Hematopoietic multipotent progenitor cell (in vitro differentiated cells): ENCODE measurements around the gene RACK1. TPM values are rescaled to one million over a fixed set of nuclear protein-coding genes. Genes with fewer than 3 reads are reported as not detected.
A peak's percentile ranks its signal among the peaks of the same experiment; 100 is the strongest.
"Not testable (repeated sequence)": the region's sequence is repeated elsewhere in the genome, so short reads cannot be mapped to it uniquely, and the experiment has no call there.

Experiments
- DNase-seq, 3 donors: peaks; one replicate each; pipeline ENCODE4 v3.0.0-alpha.2; 2011 to 2015; ENCODE audit warnings: low read depth in 2 of 3, low spot score in 2 of 3
- total RNA-seq: library from RNA; depleted of rRNA; stranded (reverse); fragments of >200 nt; gene quantifications from one replicate; pipeline ENCODE4 v1.2.3, GENCODE V29; 2012

RACK1 gene
- total RNA-seq: 17,192 TPM

DNA sequence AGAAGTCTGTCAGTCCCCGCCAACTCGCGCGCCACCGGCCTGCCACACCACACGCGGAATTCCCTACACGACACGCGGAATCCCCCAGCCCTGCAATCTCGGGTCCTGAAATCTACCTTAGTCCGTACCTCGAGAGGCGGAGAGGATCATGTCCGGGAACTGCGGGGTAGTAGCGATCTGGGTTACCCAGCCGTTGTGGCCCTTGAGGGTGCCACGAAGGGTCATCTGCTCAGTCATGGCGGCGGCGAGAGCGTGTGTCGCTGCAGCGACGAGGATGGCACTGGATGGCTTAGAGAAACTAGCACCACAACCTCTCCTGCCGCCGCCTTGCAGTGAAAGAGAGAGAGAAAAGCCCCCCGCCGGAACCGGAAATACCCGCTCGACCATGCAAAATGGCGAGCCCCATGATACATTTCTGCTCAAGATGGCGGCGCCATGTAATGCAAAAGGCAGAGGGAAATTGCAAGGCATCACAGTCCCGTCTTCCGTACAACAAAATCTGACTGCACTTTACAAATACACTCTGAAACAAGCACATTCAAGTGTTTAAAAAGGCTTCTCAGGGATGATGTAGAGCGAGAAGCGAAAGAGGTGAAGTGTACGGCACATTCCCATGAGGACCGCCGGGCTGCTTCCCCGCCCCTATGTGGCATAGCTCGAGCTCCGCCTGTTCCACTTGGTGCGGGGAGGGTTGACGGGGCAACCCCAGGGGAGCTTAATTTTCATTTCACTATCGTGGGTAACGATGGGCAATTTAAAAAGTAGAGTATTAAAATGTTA is at the start of gene RACK1:
RACK1 (minus strand) TSS at position 343 of the 780 bp plus-strand sequence; CDS start at position 237, 106 bp downstream.
- peak; percentile 80 to 95 (median 93) for DNase-seq

DNA sequence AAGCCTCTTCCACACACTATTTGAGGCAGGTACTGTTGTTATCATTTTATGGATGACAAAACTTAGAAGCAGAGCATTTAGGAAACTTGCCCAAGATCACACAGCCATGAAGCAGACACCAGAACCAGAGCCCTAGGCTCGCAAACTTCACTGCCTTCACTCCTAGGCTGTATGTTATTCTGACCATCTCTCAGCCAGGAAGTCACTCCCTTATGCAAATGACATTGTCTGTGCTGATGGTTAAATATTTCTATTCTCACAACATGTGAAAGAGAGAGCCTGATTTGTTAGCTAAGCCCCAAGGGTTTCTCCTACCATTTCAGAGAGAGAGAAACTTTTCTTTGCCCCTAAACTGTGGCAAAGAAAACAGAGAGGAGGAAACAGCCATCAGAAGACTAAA is 43.6 kb upstream of the RACK1 start:
- not testable (repeated sequence) for DNase-seq

DNA sequence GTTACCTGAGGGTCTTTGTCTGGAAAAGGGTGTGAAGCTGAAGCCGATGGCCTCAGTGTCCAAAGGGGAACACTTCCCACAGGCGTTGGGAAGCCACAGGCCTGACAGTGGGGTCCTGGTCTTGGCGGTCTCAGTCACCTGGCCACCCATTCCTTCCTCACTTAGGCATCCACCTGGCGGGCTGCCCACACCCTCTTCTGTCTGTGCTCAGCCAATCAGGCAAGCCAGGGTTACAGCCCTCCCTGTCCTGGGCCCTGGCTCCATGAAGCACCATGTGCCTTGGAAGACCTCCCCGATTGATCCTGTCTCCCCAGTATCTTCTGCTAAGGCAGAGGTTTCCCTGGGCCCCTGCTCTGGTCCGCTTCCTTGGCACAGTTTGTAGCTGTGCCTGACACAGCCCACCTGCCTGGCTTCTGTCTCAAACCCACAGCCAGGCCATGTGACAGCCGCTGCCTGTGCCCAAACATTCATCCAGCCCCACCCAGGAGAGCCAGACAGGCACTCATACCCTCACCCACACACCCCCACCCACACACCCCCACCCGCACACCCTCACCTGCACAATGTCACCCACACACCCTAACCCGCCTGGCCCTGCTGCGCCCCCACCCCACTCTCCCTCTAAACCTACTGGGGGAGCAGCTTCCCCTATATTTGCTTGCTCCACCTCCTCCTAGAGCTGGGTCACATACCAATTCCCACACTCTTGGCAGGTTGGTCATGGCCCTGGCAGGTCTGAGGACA is 42.4 kb upstream of the RACK1 start:
- not testable (repeated sequence) for DNase-seq

GRCh38 chr5:181283841-181284755 is 40.4 kb upstream of the RACK1 start:
- not testable (repeated sequence) for DNase-seq

DNA sequence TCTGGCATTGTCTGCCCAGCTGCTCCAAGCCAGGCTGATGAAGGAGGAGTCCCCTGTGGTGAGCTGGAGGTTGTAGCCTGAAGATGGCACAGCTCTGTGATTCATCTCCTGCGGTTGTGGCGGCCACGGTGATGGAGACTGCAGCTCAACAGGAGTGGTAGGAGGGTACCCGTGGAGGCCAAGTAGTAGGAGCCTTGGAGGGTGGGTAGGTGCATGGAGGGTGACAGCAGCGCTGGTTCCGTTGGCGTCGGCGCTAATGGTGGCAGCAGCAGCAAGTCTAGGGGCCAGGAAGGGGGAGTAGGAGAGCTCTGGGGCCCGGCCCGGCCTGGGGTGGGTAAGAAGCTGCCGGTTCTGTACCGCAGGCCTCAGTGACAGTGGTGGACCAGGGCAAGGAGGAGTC is 39.6 kb upstream of the RACK1 start:
- no peak for DNase-seq

DNA sequence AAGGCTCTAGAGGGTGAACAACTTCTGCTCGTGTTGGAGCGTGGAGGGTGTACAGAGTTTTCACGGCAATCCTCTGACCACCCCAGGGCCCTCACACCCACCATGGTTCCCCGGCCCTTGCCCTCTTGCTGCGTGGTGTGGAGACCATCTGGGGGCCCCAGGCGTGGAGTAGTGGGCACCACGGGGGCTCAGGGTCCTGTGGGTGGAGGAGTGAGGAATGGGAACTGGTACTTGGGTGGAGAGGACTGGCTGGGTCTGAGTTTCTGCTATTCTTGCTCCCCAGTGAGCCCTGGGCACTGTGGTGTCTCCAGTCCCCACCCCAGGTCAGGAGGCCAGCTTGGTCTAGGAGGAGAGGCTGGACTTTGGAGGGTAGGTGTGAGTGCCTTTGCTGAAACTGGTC is 39.2 kb upstream of the RACK1 start:
- no peak for DNase-seq

GRCh38 chr5:181282415-181282814 is 38.7 kb upstream of the RACK1 start:
- not testable (repeated sequence) for DNase-seq

GRCh38 chr5:181281984-181282316 is 38.2 kb upstream of the RACK1 start:
- no peak for DNase-seq

DNA sequence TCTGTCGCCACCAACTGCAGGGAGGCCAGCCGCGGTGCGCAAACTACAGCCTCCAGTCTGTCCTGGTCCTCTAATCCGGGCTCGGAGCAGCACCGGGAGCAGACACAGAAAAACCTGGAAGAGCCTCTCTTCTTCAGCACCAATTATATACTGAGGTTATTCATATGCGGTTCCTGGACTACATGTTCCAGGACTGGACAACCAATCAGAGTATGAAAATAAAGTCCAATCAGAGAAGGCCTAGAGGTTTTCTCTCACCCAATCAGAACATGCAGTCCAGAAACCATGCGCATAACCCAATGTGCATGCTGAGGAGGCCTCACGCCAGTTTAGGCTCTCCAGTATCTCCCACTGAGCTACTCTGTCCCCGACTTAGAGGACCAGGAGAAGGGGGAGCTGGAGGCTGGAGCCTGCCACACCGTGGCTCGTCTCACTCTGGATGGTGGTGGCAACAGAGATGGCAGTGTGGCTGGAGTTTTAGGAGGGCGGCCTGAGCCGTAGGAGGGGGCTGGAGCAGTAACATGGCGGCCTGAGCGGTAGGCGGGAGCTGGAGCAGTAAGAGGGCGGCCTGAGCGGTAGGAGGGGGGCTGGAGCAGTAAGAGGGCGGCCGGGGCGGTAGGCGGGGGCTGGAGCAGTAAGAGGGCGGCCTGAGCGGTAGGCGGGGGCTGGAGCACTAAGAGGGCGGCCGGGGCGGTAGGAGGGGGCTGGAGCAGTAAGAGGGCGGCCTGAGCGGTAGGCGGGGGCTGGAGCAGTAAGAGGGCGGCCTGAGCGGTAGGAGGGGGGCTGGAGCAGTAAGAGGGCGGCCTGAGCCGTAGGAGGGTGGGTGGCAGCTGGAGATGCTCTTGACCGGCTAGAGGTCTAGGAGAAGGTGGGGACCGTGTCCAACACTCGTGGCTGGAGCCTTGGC is 37.6 kb upstream of the RACK1 start:
- DNase-seq: no peak

GRCh38 chr5:181280251-181280762 is 36.6 kb upstream of the RACK1 start:
- no peak for DNase-seq

DNA sequence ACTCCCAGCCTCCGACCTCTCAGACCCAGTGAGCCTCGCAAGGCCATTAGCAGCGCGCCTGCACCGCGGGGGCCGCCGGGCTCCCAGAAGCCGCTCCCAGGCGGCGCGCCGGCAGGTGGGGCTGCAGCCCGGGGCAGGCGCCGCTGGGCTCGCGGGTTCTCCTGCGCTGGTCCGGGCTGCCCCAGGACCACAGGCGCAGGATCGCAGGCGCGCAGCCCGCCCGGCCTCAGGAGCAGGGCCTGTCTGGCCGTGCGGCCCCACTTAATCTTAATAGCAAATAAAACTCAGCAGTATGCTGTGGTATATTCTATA is 29.7 kb upstream of the RACK1 start:
- DNase-seq: peak in 2 of 3 donors; percentile 33 to 42

- no peak for DNase-seq
Measured at GRCh38 chr5:181271081-181271480, 27.4 kb upstream of the RACK1 start.

DNA sequence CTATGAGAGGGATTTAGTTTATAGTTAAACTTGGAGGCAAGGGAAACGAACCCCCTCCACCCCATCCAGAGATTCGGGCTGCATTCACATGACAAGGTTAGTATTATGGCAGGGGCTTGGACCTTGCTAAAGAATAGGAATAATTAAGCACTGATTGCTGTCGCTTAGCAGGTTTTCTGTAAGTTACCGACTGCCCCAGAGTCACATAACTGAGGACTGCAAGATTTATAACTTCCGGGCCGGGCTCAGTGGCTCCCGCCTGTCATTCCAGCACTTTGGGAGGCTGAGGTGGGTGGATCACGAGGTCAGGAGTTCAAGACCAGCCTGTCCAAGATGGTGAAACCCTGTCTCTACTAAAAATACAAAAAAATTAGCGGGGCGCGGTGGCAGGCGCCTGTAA is 24.2 kb upstream of the RACK1 start:
- DNase-seq: not testable (repeated sequence)

DNA sequence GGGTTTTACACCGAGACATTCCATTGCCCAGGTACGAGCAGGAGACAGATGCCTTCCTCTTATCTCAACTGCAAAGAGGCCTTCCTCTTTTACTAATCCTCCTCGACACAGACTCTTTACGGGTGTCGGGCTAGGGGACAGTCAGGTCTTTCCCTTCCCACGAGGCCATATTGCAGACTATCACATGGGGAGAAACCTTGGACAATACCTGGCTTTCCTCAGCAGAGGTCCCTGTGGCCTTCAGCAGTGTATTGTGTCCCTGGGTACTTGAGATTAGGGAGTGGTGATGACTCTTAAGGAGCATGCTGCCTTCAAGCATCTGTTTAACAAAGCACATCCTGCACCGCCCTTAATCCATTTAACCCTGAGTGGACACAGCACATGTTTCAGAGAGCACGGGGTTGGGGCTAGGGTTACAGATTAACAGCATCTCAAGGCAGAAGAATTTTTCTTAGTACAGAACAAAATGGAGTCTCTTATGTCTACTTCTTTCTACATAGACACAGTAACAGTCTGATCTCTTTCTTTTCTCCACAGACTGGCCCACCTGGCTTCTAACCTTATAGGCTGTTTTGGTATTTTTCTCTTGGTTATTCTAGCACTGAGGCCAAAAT is 23.7 kb upstream of the RACK1 start:
- not testable (repeated sequence) for DNase-seq

DNA sequence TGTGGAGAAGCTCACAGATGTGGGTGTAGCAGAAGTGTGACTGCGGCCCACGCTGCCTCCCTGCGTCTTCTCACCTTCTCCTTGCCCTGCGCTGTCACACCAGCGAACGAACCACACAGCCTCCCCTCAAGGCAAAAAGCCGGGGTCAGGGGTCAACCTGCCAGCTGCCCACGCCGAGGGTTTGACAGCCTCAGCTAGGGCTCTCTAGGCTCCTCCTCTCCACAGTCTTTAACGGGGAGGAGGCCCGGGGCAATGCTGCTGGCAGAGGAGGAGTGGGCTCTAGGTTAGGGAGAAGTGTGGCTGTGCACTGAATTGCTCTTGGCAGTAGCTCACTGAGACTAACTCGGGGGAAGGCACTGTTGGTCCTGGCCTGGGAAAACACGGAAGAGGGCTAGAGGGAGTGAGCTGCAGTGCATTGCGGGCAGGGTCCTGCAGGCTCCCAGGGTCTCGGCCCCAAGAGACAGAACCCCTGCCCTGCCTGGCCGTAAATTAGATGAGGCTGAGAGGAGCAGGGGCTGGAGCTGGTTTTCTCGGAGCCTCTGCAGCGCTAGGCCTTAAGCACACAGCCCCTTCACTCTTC is 21.5 kb upstream of the RACK1 start:
- DNase-seq: no peak

DNA sequence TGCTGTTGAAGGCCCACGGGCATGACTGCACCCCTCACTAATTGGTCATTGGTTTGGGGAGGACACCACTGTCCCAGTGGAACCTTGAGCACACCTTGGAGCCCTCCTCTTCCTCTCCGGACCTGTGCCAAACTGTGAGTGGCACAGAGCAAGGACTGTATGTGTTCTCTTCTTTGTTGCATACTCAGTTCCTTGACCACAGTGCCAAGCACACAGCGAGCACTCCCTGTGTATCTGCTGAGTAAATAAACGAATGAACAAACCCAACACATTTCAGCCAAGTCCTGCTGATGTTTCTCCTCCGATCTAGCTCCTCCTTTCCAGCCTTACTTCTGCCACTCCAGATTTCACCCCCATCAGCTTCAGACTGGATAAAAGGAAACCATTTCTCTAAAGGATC is 19.9 kb upstream of the RACK1 start:
- no peak for DNase-seq

GRCh38 chr5:181261320-181262049 is 17.8 kb upstream of the RACK1 start:
- peak; percentile 74 to 87 (median 86) for DNase-seq

GRCh38 chr5:181260720-181261319 is 17.1 kb upstream of the RACK1 start, which contains the start of gene TRIM52:
Gene TRIM52 (minus strand): TSS chr5:181261143. CDS start chr5:181260813, 330 bp downstream.
- peak; percentile 78 to 95 (median 94) for DNase-seq
